Transverse colon (tissue), 4 donors: ENCODE results near the gene NIPAL4. TPM values are rescaled to one million over a fixed set of nuclear protein-coding genes. Genes with fewer than 3 reads are reported as not detected.
A peak's percentile ranks its signal among the peaks of the same experiment; 100 is the strongest.

Experiments
- DNase-seq: peaks from one replicate; pipeline ENCODE4 v3.0.0-alpha.2; 2019
- H3K27ac ChIP-seq, 4 donors: fragments of 200-600 bp; sonication (generic); 2 replicates each; pipeline ENCODE4 v1.5.1; 2016 to 2018; ENCODE audit warnings: inconsistent platforms in 4 of 4
- H3K27me3 ChIP-seq: fragments of 200-600 bp; sonication (generic); 2 replicates; pipeline ENCODE4 v1.5.1; 2017; ENCODE audit warnings: inconsistent platforms
- H3K36me3 ChIP-seq, 4 donors: fragments of 200-600 bp; sonication (generic); 2 replicates each; pipeline ENCODE4 v1.5.1; 2017 to 2019; ENCODE audit warnings: inconsistent platforms in 4 of 4
- H3K4me1 ChIP-seq, 4 donors: fragments of 200-600 bp; sonication (generic); 2 replicates each; pipeline ENCODE4 v1.5.1; 2017 to 2020; ENCODE audit warnings: inconsistent platforms in 4 of 4
- H3K4me3 ChIP-seq, 4 donors: fragments of 200-600 bp; sonication (generic); 1 replicate in 1 of 4; 2 replicates in 3 of 4; pipeline versions ENCODE4 v1.5.1 to v1.6.1; 2017 to 2019; ENCODE audit warnings: inconsistent platforms in 4 of 4
- H3K9me3 ChIP-seq, 2 donors: fragments of 200-600 bp; sonication (generic); 2 replicates each; pipeline ENCODE4 v1.5.1; 2017 to 2019; ENCODE audit warnings: inconsistent platforms in 2 of 2
- CTCF ChIP-seq, 5 experiments: fragments of 200-600 bp in 3 of 5; fragments of 450-650 bp in 2 of 5; sonication (generic) in 3 of 5; IDR thresholded peaks; 1 replicate in 2 of 5; 2 replicates in 3 of 5; pipeline ENCODE4 v1.5.1; 2016 to 2017; ENCODE audit warnings: antibody characterized with exemption in 5 of 5, inconsistent platforms in 3 of 5, mild to moderate bottlenecking in 2 of 5, moderate library complexity in 1 of 5
- EP300 ChIP-seq: sonication (generic); formaldehyde crosslinking; IDR thresholded peaks from one replicate; pipeline ENCODE4 v1.6.1; 2017; ENCODE audit warnings: antibody characterized with exemption, low read depth
- POLR2A ChIP-seq: fragments of 450-650 bp; IDR thresholded peaks from one replicate; pipeline ENCODE4 v1.6.1; 2016; ENCODE audit warnings: antibody characterized with exemption, mild to moderate bottlenecking, moderate library complexity
- POLR2AphosphoS5 ChIP-seq, 3 donors: sonication (generic); formaldehyde crosslinking; IDR thresholded peaks; one replicate each; pipeline ENCODE4 v1.6.1; 2016; ENCODE audit warnings: antibody characterized with exemption in 3 of 3
- WGBS, 2 donors: methylation state at CpG; one replicate each; pipeline ENCODE4 v1.1.5; 2018; ENCODE audit warnings: low coverage in 1 of 2; 5-methylcytosine and 5-hydroxymethylcytosine counted together
- in situ Hi-C, 4 donors: fragments of 200-750 bp; cut with MboI; loops; one replicate each; pipeline versions ENCODE4 v1.15.0 to v1.15.1; 2017; ENCODE audit warnings: low sequenced_read_pairs in 3 of 4, low pct_ligation_motif_present in 1 of 4, low pct_unique_long_range_greater_than_20kb in 1 of 4
- intact Hi-C: fragments of 100-400 bp; cut with DNase I; formaldehyde crosslinking; loops from one replicate; pipeline ENCODE4 v1.15.1; 2023; ENCODE audit warnings: low total_unique reads
- total RNA-seq, 4 donors: library from RNA; depleted of rRNA; stranded (reverse); fragments of >200 nt; gene quantifications; one replicate each; pipeline ENCODE4 v1.1.0, GENCODE V29; 2016

Gene NIPAL4
- total RNA-seq, 4 donors from 2014 or later = 0.48 to 0.82 TPM; not detected in 2

- peak overlapping the region in 3 of 4 donors; percentile 70 to 82 (median 79) for H3K27ac ChIP-seq
- H3K36me3 ChIP-seq = no peaks in the 10 kb centered on the region
- DNase-seq = peak; percentile 58
- peaks cover 4 to 42% (median 25%) of the 10 kb centered on the region in 4 donors for H3K4me1 ChIP-seq
- intact Hi-C loops = loop anchor here (5.0 kb wide), 1 partner anchor 64 kb away; the partner anchor contains the start of gene ADAM19
- no peaks in the 10 kb centered on the region for H3K27me3 ChIP-seq
- no peaks in the 10 kb centered on the region for H3K9me3 ChIP-seq
- no peak overlapping the region for H3K4me3 ChIP-seq
- in situ Hi-C loops = no loop called here
- WGBS, 2 donors = 76 to 79% methylated on average over 4 to 8 of the region's 8 CpGs
- TF ChIP-seq EP300 = no peak
- TF ChIP-seq POLR2AphosphoS5 (IDR thresholded peaks at IDR 0.05) = no peak
- no peak for TF ChIP-seq POLR2A
- no peak for TF ChIP-seq CTCF (IDR thresholded peaks at IDR 0.05)
Observed at GRCh38 chr5:157513182-157513581, 53.2 kb downstream of the NIPAL4 start.

- no peak for DNase-seq
- H3K4me1 ChIP-seq = peaks cover 4 to 33% (median 23%) of the 10 kb centered on the region in 4 donors
- WGBS, 2 donors = 94 to 97% methylated on average over 2 of the region's 2 CpGs
- H3K9me3 ChIP-seq = no peaks in the 10 kb centered on the region
- H3K4me3 ChIP-seq = no peak overlapping the region
- H3K27me3 ChIP-seq = no peaks in the 10 kb centered on the region
- no peaks in the 10 kb centered on the region for H3K36me3 ChIP-seq
- TF ChIP-seq POLR2AphosphoS5 (IDR thresholded peaks at IDR 0.05) = no peak
- no peak for TF ChIP-seq CTCF (IDR thresholded peaks at IDR 0.05)
- no peak for TF ChIP-seq POLR2A
- no peak for TF ChIP-seq EP300
- peak overlapping the region; percentile 78 to 82 (median 81) for H3K27ac ChIP-seq
- intact Hi-C loops (loop anchor here (5.0 kb wide), 1 partner anchor 62 kb away; the partner anchor contains the start of gene ADAM19), in situ Hi-C loops (no loop called here)
Observed at GRCh38 chr5:157514974-157515373, 55.0 kb downstream of the NIPAL4 start.

- Histone ChIP-seq H3K27ac (peak overlapping the region; percentile 78 to 82 (median 81)), H3K27me3 (no peaks in the 10 kb centered on the region), H3K9me3 (no peaks in the 10 kb centered on the region), H3K36me3 (no peaks in the 10 kb centered on the region), H3K4me3 (no peak overlapping the region), H3K4me1 (peaks cover 4 to 34% (median 22%) of the 10 kb centered on the region in 4 donors)
- in situ Hi-C loops (no loop called here), intact Hi-C loops (no loop called here)
- TF ChIP-seq CTCF (IDR thresholded peaks at IDR 0.05) (no peak), POLR2AphosphoS5 (IDR thresholded peaks at IDR 0.05) (no peak), EP300 (no peak), POLR2A (no peak)
- 62% methylated on average over 3 of the region's 3 CpGs; no CpG with 5 or more reads in 1 of the 2 donors for WGBS, 2 donors
- no peak for DNase-seq
Observed at GRCh38 chr5:157516006-157516405, 56.0 kb downstream of the NIPAL4 start.

- TF ChIP-seq POLR2AphosphoS5 (IDR thresholded peaks at IDR 0.05) = peak; percentile 25 to 73 (median 25)
- TF ChIP-seq POLR2A = no peak
- Histone ChIP-seq H3K27me3 (no peaks in the 10 kb centered on the region), H3K4me3 (no peak overlapping the region), H3K27ac (peak overlapping the region; percentile 78 to 82 (median 81)), H3K9me3 (no peaks in the 10 kb centered on the region), H3K36me3 (no peaks in the 10 kb centered on the region), H3K4me1 (peaks cover 4 to 35% (median 18%) of the 10 kb centered on the region in 4 donors)
- intact Hi-C loops (no loop called here), in situ Hi-C loops (no loop called here)
- peak; percentile 39 for DNase-seq
- WGBS, 2 donors = 45 to 53% methylated on average over 3 to 5 of the region's 5 CpGs
Observed at GRCh38 chr5:157516626-157517325, 56.8 kb downstream of the NIPAL4 start.
